MM.1S (cell line): ENCODE measurements around the gene SLC2A13.

Experiments
- DNase-seq: peaks from one replicate; pipeline ENCODE4 v3.0.0-alpha.2; 2015
- H2AFZ ChIP-seq: fragments of 300-600 bp; sonication (generic); 2 replicates; pipeline ENCODE4 v1.6.0; 2016; ENCODE audit warnings: antibody characterized with exemption, low read length
- H3F3A ChIP-seq: fragments of 300-600 bp; sonication (generic); 2 replicates; pipeline ENCODE4 v1.6.1; 2016; ENCODE audit warnings: mild to moderate bottlenecking, antibody characterized with exemption, low read length, moderate library complexity, mixed read lengths; ENCODE audit not compliant: insufficient read depth
- H3K27ac ChIP-seq: fragments of 300-600 bp; sonication (generic); 2 replicates; pipeline ENCODE4 v1.5.1; 2016; ENCODE audit warnings: mild to moderate bottlenecking, low read length
- H3K27me3 ChIP-seq: fragments of 300-600 bp; sonication (generic); replicated peaks from 2 replicates; pipeline ENCODE4 v1.6.0; 2016; ENCODE audit warnings: low read length; ENCODE audit not compliant: insufficient read depth
- H3K36me3 ChIP-seq: fragments of 300-600 bp; sonication (generic); replicated peaks from 2 replicates; pipeline ENCODE4 v1.6.1; 2016; ENCODE audit warnings: mild to moderate bottlenecking, low read length, mixed read lengths; ENCODE audit not compliant: insufficient read depth
- H3K4me1 ChIP-seq: fragments of 300-600 bp; sonication (generic); 2 replicates; pipeline ENCODE4 v1.6.1; 2016; ENCODE audit warnings: low read length, mixed read lengths
- H3K4me2 ChIP-seq: fragments of 300-600 bp; sonication (generic); 2 replicates; pipeline ENCODE4 v1.6.0; 2016; ENCODE audit warnings: low read depth, low read length
- H3K4me3 ChIP-seq: fragments of 300-600 bp; sonication (generic); 2 replicates; pipeline ENCODE4 v1.5.1; 2016; ENCODE audit warnings: low read length, mixed read lengths
- H3K79me2 ChIP-seq: fragments of 300-600 bp; sonication (generic); 2 replicates; pipeline ENCODE4 v1.6.1; 2016; ENCODE audit warnings: mixed run types, low read length, mixed read lengths
- H3K9ac ChIP-seq: fragments of 300-600 bp; sonication (generic); 2 replicates; pipeline ENCODE4 v1.6.1; 2016; ENCODE audit warnings: low read length, mixed read lengths
- H3K9me2 ChIP-seq: fragments of 300-600 bp; sonication (generic); replicated peaks from 2 replicates; pipeline ENCODE4 v1.6.1; 2016; ENCODE audit warnings: mild to moderate bottlenecking, low read length, mixed read lengths; ENCODE audit not compliant: insufficient read depth
- H3K9me3 ChIP-seq: fragments of 300-600 bp; sonication (generic); replicated peaks from 2 replicates; pipeline ENCODE4 v1.6.1; 2016; ENCODE audit warnings: mild to moderate bottlenecking, low read length, mixed read lengths; ENCODE audit not compliant: insufficient read depth
- H4K20me1 ChIP-seq: fragments of 300-600 bp; sonication (generic); 2 replicates; pipeline ENCODE4 v1.6.1; 2016; ENCODE audit warnings: mild to moderate bottlenecking, low read length, moderate library complexity, mixed read lengths; ENCODE audit not compliant: insufficient read depth
- CTCF ChIP-seq: fragments of 300-600 bp; sonication (generic); IDR thresholded peaks from 2 replicates; pipeline ENCODE4 v1.5.1; 2016; ENCODE audit warnings: antibody characterized with exemption, low read length, mixed read lengths
- EZH2 ChIP-seq: fragments of 300-600 bp; sonication (generic); optimal IDR thresholded peaks from 2 replicates; pipeline ENCODE3; 2017; ENCODE audit warnings: low read depth, mild to moderate bottlenecking, antibody characterized with exemption, low read length, mixed read lengths
- EZH2phosphoT487 ChIP-seq: fragments of 300-600 bp; sonication (generic); IDR thresholded peaks from 2 replicates; pipeline ENCODE4 v1.6.1; 2018; ENCODE audit warnings: antibody characterized with exemption, low read length

The SLC2A13 gene

GRCh38 chr12:39816671-39817185 is 289.2 kb downstream of the SLC2A13 start:
- no peak overlapping the region for H3K9ac ChIP-seq
- no peaks in the 10 kb centered on the region for H3K4me1 ChIP-seq
- H3K9me3 ChIP-seq, result no peaks in the 10 kb centered on the region
- no peak overlapping the region for H3K4me3 ChIP-seq
- no peak for TF ChIP-seq EZH2phosphoT487
- TF ChIP-seq EZH2, result no peak
- TF ChIP-seq CTCF, result no peak
- no peaks in the 10 kb centered on the region for H3K27me3 ChIP-seq
- H3K79me2 ChIP-seq, result no peaks in the 10 kb centered on the region
- H4K20me1 ChIP-seq, result no peaks in the 10 kb centered on the region
- no peak overlapping the region for H2AFZ ChIP-seq
- H3K27ac ChIP-seq, result no peak overlapping the region
- H3F3A ChIP-seq, result no peaks in the 10 kb centered on the region
- no peak for DNase-seq
- H3K36me3 ChIP-seq, result no peaks in the 10 kb centered on the region
- H3K4me2 ChIP-seq, result no peak overlapping the region
- no peaks in the 10 kb centered on the region for H3K9me2 ChIP-seq

GRCh38 chr12:39815746-39816145 is 290.1 kb downstream of the SLC2A13 start:
- H3K4me1 ChIP-seq, result no peaks in the 10 kb centered on the region
- no peaks in the 10 kb centered on the region for H3F3A ChIP-seq
- H3K36me3 ChIP-seq, result no peaks in the 10 kb centered on the region
- H4K20me1 ChIP-seq, result no peaks in the 10 kb centered on the region
- no peak overlapping the region for H3K4me3 ChIP-seq
- no peak overlapping the region for H3K9ac ChIP-seq
- no peak overlapping the region for H2AFZ ChIP-seq
- H3K79me2 ChIP-seq, result no peaks in the 10 kb centered on the region
- no peak overlapping the region for H3K4me2 ChIP-seq
- no peaks in the 10 kb centered on the region for H3K27me3 ChIP-seq
- TF ChIP-seq EZH2 (no peak), CTCF (no peak), EZH2phosphoT487 (no peak)
- no peak for DNase-seq
- H3K9me3 ChIP-seq, result no peaks in the 10 kb centered on the region
- H3K9me2 ChIP-seq, result no peaks in the 10 kb centered on the region
- H3K27ac ChIP-seq, result no peak overlapping the region

GRCh38 chr12:39814626-39815025 is 291.3 kb downstream of the SLC2A13 start:
- H3K79me2 ChIP-seq, result no peaks in the 10 kb centered on the region
- no peak overlapping the region for H3K4me3 ChIP-seq
- no peaks in the 10 kb centered on the region for H3K36me3 ChIP-seq
- no peaks in the 10 kb centered on the region for H3K9me2 ChIP-seq
- H3K4me2 ChIP-seq, result no peak overlapping the region
- no peak overlapping the region for H2AFZ ChIP-seq
- no peaks in the 10 kb centered on the region for H3K9me3 ChIP-seq
- H3K4me1 ChIP-seq, result no peaks in the 10 kb centered on the region
- TF ChIP-seq EZH2phosphoT487, result no peak
- no peak for TF ChIP-seq CTCF
- no peaks in the 10 kb centered on the region for H3F3A ChIP-seq
- no peak overlapping the region for H3K27ac ChIP-seq
- H3K27me3 ChIP-seq, result no peaks in the 10 kb centered on the region
- no peak overlapping the region for H3K9ac ChIP-seq
- DNase-seq, result no peak
- no peaks in the 10 kb centered on the region for H4K20me1 ChIP-seq
